HG03521 (cell line): ENCODE measurements around the gene FBXL19.
"Not testable (repeated sequence)": the region's sequence is repeated elsewhere in the genome, so short reads cannot be mapped to it uniquely, and the experiment has no call there.

Source experiments
- ATAC-seq: cut with Tn5 transposase; IDR thresholded peaks from one replicate; pipeline ENCODE4 v1.9.1; 2021; ENCODE audit warnings: mild to moderate bottlenecking, moderate library complexity; ENCODE audit not compliant: unreplicated experiment

The FBXL19 gene, protein sequence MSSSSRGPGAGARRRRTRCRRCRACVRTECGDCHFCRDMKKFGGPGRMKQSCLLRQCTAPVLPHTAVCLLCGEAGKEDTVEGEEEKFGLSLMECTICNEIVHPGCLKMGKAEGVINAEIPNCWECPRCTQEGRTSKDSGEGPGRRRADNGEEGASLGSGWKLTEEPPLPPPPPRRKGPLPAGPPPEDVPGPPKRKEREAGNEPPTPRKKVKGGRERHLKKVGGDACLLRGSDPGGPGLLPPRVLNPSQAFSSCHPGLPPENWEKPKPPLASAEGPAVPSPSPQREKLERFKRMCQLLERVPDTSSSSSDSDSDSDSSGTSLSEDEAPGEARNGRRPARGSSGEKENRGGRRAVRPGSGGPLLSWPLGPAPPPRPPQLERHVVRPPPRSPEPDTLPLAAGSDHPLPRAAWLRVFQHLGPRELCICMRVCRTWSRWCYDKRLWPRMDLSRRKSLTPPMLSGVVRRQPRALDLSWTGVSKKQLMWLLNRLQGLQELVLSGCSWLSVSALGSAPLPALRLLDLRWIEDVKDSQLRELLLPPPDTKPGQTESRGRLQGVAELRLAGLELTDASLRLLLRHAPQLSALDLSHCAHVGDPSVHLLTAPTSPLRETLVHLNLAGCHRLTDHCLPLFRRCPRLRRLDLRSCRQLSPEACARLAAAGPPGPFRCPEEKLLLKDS

DNA sequence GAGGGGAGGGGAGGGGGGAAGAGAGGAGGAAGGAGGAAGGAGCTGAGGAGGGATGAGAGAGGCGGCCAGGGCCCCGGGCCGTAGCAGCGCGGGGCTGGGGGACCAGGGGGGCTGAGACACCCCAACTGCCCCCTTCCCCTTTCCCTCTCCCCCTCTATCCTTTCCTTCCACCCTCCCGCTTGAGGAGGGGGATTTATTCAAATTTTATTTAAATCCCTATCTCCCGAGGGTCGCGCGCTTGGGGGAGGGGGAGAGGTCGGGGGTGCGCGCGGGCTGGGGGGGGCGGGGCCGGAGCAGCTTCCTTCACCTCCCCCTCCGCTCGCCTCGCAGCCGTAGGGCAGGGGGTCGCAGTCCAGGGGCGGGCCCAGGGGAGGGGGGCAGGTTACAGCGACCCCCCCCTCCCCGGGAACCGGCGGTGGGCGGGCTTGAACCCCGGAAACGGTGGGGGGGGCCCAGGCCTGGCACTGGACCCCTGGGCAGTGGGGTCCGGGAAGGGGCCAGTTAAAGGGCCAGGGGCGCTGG lies at the start of gene FBXL19:
Gene FBXL19 (plus strand): TSS at position 19 of the 522 bp plus-strand sequence. CDS start 2,183 bp downstream, outside the sequence.
- no peak for ATAC-seq

DNA sequence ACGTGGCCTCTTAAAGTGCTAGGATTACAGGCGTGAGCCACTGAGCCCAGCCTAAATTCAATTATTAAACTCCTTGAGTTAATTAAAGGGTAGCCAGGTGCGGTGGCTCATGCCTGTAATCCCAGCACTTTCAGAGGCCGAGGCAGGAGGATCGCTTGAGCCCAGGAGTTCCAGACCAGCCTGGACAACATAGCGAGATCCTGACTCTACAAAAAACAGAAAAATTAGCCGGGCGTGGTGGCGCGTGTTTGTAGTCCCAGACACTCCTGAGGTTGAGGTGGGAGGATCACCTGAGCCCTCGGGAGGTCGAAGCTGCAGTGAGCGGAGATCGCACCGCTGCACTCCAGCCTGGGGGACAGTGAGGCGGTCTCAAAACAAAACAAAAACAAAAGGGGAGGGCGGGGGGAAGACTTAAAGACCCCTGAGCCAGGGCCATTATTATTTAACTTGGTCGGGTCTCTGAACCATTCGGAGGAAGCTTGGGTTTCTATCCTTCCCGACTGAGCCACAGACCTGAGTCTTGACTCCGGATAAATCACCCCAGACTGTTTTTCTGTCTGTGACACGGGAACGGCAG lies 49.0 kb upstream of the FBXL19 start:
- no peak for ATAC-seq

DNA sequence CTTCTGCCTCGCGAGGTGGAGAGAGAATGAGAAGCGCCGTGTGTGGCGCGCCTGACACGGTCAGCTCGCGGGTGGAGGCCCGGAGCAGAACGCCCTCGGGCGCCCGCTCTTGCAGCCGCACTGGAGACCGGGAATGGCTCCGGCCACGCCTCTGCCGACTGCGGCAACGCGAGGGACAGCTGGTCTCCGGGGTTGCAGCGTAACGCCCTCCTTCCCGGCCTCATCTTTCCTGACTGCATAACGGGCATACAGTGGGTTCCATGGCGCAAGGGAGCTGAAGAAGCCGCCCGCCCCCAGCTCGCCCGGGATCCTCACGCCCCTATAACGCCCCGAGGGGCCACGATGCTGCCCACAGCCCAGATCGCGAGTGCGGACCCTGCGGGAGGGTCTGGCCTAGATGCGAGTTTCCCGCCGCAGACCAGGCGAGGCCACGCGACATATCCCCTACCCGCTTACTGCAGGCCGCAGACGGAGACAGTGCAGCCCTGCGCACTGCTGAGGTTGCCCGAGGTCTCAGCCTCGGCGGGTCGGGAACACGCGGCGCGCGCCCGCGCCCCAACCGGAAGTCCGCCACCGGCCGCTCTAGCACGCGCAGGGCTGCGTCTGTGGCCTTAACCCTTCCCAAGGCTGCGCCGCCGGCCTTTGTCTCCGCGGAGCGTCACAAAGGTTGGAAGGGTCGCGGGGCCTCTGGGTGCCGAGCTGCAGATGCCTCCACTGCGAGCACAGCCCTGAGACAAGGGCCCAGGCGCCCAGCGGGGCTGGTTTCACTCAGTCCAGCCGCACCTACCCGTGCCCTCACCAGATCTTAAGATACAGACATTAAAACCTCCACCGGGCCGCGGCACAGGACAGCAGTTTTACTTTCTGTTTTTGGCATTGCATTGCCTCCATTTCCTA lies 48.3 kb upstream of the FBXL19 start:
- ATAC-seq, result peak; percentile 78

DNA sequence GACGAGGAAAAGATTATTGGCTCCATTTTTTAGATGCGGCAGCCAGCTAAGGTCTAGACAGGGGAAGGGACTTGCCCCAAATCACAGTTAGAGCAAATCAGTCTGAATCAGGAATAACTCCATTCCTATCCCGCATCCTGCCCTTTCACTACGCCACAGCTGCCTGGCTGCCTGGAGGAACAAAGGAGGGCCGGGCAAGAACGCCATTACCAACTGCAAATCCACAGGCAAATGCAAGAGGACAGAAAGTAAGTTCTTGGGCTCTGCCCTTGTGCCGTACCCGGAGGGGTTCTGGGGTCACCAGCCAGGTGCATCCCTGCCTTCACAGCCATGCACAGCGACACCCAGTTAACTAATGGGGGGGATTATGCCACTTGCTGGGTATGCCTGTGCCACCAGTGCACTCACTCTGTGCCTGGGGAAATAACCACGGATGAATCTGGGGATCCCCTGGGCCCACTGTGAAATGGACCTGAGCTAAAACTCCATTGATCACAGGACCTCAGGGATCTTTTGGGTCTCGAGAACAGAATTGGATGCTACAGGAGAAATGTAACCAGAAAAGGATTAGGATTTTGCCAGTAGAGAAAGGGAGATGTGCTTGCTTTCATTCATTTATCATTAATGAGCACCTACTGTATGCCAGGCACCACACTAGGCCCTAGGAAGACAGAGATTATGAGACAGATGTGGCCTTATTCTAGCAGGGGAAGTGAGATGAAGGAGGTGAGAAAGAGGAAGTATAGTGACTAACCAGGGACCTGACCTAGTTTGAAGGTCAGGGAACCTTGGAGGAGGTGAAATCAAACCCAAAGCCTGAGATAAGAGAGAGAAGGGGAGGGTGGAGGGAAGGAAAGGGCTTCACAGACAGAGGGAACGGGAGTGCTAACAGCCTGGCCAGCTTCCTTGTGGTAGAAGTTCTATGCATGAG lies 47.2 kb upstream of the FBXL19 start:
- ATAC-seq, result no peak

DNA sequence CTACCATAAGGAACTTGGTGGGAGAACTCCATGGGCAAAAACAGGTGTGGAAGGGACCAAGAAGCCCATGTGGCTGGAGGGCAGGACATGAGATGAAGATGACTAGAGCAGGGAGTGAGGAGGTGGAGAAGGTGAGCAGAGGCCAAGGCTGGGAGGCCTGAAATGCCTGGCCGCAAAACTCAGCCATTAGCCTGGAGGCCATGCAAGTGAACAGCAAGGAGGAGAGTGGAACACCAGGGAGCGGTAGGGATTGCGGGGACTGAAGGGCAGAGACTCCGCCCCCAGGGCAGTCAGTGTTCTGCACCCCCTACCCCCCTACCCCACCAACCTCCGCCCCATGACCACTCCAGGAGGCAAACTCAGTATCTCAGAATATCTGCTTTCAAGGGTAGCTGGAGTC lies 46.5 kb upstream of the FBXL19 start:
- ATAC-seq, result no peak

DNA sequence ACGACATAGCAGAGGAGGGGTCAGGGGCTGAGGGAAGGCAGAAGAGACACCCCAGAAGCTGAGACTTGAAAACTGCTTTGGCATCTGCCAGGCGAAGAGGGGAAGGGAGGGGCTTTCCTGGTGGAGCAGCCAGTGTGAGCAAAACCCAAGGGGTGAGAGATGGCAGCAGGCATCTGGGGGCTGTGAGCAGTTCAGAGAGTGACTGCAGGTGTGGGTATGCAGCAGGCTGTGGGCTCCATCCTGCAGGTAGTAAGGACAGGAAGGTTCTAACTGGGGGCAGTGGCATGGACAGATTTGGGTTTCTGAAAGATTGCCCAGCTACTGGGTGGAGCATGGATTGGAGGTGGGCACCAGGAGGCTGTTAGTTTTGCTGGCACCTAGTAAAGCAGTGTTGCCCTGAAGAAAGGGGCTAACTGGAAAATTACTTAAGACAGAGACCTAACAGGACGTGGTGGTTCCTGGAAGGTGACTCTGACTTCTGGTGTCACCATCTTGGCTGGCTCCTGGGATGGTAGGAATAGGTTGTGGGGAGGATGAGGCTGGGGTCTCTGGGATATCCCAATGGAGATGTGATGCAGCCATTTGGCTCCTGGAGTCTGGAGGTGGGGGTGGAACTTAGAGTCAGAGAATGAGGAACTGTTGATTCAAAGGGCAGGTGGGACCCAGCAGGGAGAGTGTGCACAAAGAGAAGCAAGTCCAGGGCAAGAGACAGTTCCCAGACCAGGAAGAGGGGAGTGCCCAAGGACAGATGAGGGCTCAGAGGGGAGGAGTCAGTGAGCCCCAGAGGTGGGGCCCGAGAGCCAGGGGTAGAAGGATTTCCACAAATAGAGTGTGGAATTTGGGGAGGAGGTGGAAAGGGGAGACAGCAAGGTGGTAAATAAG lies 40.7 kb upstream of the FBXL19 start:
- ATAC-seq, result no peak

DNA sequence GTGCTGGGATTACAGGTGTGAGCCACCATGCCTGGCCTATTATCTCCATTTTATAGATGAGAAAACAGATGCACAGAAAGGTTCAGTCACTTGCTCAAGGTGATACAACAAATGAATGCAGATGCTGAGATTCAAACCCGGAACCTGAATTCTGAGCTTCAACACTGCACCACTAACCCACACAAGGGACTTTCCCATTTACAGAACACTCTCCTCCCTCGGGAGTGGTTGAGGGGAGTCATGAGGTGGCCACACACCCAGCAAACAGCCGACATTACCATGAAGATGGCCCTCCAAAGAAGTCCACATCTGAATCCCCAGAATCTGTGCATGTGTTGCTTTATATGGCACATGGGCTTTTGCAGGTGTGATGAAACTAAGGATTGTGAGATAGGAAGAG lies 38.6 kb upstream of the FBXL19 start:
- no peak for ATAC-seq

DNA sequence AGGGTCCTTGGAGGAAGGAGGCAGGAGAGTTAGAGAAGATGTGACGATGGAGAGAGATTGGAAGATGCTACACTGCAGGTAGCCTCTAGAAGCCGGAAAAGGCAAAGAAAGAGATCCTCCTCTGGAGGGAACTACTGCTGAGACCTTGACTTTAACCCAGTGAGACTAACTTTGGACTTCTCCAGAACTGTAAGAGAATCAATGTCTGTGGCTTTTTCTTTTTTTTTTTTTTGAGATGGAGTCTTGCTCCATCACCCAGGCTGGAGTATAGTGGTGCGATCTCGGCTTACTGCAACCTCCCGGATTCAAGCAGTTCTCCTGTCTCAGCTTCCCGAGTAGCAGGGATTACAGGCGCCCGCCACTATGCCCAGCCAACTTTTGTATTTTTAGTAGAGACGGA lies 38.2 kb upstream of the FBXL19 start:
- no peak for ATAC-seq

DNA sequence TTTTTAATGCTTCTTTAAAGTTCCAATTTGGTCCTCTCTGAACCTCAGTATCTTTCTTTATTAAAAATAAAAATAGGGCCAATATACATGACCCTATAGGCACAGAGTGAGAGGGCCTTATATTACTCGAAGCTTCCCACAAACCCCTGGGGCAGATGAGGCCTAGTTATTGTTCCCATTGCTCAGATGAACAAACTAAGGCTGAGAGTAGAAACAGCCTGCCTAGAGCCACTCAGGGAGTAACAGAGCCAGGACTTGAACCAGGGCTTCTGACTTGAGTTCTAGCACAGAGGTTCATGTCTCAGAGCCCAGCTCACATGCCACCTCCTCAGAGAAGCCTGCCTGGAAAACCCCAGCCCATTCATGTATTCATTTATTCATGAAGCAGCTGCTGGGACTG lies 37.2 kb upstream of the FBXL19 start:
- no peak for ATAC-seq

DNA sequence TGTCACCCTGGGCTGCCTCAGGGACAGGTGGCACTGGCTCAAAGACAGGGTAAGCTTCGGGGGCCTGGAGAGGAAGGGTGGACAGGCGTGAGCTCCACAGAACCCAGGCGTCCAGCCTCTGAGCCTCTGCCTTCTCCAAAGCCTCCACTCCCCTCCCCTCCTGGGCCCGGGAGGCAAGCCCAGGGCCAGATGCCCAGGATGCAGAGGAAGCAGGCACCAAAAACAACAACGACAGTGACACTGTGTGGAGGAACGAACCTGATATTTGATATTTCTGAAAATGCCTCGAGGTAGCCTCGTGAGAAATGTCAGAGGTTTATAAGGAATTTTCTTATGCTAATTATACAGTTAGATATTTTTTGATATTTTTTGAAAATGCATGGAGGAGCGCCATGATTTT lies 35.4 kb upstream of the FBXL19 start:
- no peak for ATAC-seq

DNA sequence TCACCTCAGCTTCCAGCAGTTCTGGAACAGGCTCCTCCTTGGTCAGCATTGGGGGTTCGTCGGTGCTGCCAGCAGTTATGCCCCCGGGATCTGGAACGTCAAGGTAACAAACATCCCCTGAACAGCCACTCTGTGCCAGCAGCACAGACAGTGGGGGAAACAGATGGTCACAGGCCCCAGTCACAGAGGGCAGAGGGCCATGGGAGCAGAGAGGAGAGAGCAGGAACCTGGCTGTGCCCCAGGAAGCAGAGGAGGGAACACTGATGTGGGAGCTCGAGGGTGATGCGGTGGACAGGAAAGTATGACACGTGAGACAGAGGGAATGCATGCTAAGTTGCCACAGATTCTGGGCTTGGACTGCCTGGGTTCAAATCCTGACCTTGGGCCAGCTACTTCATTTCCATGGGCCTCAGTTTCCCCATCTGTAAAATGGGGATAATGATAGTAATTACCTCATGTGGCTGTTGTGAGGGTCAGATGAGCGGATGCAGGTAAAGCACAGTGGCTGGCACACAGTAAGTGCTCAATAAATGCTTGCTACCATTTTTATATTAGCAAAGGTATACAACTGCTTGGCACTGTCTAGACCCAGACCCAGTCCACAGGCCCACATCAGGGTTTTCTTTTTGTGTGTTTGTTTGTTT lies 34.4 kb upstream of the FBXL19 start:
- no peak for ATAC-seq

DNA sequence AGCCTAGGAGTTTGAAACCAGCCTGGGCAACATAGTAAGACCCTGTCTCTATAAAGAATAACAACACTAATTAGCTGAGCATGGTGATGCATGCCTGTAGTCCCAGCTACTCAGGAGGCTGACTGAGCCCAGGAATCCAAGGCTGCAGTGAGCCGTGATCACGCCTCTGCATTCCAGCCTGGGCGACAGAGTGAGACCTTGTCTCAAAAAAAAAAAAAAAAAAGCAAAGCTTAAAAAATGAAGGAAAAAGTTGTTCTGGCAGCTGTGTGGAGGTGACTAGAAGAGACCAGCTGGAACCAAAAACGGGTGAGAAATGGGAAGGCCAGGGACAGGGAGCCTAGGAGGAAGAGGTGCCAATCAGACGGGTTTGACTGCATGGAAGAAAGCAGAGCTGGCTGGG lies 33.7 kb upstream of the FBXL19 start:
- ATAC-seq, result no peak

DNA sequence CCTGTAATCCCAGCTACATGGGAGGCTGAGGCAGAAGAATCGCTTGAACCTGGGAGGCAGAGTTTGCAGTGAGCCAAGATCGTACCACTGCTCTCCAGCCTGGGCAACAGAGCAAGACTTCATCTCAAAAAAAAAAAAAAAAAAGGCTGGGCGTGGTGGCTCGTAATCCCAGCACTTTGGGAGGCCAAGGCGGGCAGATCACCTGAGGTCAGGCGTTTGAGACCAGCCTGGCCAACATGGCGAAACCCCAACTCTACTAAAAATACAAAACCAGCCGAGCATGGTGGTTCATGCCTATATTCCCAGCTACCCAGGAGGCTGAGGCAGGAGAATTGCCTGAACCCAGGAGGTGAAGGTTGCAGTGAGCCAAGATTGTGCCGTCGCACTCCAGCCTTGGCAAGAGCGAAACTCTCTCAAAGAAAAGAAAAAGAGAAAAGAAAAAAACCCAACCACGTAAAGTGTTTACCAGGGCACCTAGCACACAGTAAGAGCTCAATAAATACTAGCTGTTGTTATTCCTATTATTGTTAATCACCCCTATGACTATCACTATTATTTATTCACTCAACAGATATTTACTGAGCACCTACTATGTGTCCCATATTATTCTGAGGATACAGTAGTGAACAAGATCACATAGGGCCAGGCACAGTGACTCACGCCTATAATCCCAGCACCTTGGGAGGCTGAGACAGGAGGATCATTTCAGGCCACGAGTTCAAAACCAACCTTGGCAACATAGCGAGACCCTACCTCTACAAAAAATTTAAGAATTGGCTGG lies 32.1 kb upstream of the FBXL19 start:
- ATAC-seq, result not testable (repeated sequence)

DNA sequence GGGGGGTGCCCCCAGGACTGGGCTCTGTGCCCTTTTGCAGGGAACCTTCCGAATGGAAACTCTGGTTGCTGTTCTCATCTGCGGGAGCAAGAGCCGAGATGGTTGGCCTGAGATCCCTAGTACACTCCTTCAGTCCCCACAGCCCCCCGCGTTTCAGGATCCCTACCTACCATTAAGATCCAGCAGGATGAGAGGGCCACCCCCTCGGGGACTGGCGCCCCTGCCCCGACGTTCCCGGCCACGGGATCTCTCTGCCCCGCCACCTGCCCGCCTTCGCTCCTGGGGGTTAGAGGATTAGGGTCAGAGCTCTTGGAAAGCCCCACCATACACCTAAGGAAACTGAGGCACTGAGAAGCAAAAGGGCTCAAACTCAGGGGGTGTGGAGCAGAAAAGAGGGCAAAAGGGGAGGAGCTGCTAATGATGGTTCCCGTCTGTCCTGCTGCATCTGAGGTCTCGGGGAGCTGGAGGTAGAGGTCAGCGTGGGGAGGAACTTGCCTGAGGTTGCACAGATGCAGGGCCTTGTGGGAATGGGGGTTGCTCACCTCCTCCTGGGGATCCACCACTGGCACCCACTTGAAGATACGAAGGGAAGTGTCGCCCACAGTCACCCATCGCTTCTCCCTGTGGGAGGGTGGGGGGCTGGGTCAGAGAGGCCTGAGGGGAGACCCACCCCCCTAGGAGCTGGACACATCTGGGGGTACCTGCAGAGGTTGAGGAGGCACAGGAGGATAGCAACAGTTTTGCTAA lies 30.5 kb upstream of the FBXL19 start:
- ATAC-seq, result no peak

DNA sequence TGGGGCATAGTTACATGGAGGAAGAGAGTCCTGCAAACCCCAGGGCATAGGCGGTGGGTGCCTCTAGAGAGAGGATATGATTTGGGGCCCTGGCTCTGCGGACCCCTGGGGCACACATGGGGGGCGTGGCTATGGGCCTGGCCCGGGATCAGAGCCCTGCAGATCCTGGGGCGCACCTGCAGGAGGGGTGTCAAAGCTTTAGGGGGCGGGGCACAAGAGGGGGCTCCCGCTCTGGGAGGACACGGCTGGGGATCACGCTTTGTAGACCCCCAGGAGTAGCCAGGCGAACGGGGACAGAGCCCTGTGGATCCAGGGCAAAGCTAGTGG lies 30.0 kb upstream of the FBXL19 start:
- ATAC-seq, result peak; percentile 4

DNA sequence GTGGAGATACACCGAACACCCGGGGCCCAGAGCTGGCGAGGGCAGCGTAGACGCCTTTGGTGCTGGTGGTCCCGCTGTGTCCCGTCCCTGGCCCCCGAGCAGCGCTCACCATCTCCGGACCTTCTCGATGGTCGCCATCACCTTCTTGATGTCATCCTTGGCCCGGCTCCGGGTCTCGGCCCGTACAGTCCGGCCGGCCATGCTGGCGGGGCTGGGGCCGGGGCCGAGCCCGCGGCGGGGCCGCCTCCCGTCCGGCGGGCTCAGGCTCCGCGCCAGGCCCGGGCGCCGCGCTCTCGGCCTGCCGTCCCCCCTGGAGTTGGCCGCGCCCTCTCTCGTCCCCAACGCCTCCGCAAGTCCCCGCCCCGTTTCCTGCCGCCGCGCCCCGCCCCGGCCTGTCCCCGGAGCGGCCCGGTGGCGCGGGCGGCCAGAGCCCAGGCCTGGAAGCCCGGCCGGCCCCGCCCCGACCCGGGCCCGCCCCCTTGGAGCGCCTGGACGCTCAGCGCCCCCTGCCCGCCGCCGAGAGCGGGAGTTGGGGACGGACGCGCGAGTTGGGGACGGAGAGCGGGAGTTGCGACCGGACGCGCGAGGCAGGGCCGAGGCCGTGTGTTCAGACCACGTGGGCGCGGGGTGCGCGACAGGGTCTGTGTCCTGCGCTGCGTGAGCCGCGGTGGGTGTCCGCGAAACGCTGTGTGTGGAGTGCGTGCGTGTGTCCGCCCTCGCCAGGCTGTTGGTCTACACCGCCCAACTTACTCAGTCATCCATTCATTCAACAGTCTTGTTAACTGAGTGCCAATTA lies 29.4 kb upstream of the FBXL19 start, which contains the start of gene BCL7C:
Gene BCL7C (minus strand): TSS at position 334 of the 796 bp plus-strand sequence. CDS start 133 bp downstream, at position 201.
- peak; percentile 66 for ATAC-seq
